ENCODE results near the gene ZGPAT. TPM values are rescaled to one million over a fixed set of nuclear protein-coding genes. Genes with fewer than 3 reads are reported as not detected.
A peak's percentile ranks its signal among the peaks of the same experiment; 100 is the strongest.
"Not testable (repeated sequence)": the region's sequence is repeated elsewhere in the genome, so short reads cannot be mapped to it uniquely, and the experiment has no call there.

Gene ZGPAT, protein sequence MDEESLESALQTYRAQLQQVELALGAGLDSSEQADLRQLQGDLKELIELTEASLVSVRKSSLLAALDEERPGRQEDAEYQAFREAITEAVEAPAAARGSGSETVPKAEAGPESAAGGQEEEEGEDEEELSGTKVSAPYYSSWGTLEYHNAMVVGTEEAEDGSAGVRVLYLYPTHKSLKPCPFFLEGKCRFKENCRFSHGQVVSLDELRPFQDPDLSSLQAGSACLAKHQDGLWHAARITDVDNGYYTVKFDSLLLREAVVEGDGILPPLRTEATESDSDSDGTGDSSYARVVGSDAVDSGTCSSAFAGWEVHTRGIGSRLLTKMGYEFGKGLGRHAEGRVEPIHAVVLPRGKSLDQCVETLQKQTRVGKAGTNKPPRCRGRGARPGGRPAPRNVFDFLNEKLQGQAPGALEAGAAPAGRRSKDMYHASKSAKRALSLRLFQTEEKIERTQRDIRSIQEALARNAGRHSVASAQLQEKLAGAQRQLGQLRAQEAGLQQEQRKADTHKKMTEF
- total RNA-seq: 34.7 TPM

- peak; percentile 91 for DNase-seq (ENCODE audit: low spot score)
These were observed at the start of gene ZGPAT, which contains the start of gene ARFRP1 for GRCh38 chr20:63707558-63708300. TSS of gene ZGPAT (plus strand) at chr20:63708039. CDS start at chr20:63708581, 542 bp downstream. TSS of gene ARFRP1 (minus strand) at chr20:63707976. CDS start at chr20:63707091, 885 bp downstream.

GRCh38 chr20:63658749-63659187, 49.1 kb upstream of the ZGPAT start:
- no peak for DNase-seq (ENCODE audit: low spot score)

DNA sequence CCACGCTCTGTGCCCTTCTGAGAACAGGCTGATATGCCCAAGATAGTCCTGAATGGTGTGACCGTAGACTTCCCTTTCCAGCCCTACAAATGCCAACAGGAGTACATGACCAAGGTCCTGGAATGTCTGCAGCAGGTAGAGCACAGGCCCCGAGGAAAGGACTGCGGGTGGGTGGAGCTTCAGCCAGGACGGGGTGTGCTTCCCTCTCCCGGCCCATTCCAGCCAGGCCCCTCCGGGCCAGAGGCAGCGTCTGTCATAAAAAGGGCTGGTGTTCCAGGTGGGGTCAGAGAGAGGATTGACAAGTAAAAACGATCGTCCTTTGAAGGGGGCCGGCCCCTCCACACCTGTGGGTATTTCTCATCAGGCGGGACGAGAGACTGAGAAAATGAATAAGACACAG, 48.5 kb upstream of the ZGPAT start:
- DNase-seq (ENCODE audit: low spot score): no peak

- DNase-seq (ENCODE audit: low spot score): not testable (repeated sequence)
These were observed 47.7 kb upstream of the ZGPAT start for GRCh38 chr20:63660174-63660573.

GRCh38 chr20:63660622-63661021, 47.2 kb upstream of the ZGPAT start:
- DNase-seq (ENCODE audit: low spot score): no peak

- no peak for DNase-seq (ENCODE audit: low spot score)
These were observed 46.7 kb upstream of the ZGPAT start for GRCh38 chr20:63661108-63661507.

DNA sequence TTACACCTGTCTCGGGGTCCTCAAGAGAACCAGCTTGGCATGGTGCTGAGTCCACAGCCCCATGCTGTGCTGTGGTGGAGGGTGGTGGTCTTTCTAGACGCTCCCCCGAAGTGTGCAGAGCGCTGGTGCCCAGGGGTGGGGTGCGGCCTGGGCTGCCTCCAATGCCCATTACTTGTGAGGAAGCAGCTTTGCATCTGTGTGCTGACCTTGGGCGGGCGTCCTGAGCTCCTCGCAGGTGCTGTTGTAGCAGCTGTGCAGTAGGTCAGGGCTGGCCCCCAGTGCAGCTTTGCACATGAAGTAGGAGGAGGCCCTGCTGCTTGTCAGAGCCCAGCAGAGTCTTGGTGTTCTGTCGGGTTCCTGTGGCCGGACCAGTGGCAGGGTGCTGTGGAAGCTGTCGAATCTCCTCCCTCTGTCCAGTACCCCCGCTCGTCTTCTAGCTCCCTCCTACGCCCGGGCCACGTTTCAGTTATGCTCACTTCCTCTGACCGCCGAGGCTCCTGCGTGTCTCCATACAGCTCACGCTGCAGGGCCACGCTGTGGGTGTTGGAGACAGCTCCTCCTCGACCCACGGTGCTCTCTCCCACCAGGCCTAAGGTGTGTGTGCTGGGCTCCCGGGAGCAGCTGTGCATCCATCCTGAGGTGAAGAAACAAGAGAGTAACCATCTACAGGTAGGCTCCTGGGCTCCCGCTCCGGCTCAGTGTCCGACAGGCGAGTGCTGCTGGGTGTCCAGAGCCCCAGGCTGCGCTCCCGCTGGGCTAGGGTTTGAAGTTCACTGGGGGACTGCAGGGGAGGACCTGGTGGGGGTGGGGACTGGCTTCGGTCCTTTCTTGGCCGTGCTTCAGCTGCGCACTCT, 45.7 kb upstream of the ZGPAT start:
- DNase-seq (ENCODE audit: low spot score): no peak

- no peak for DNase-seq (ENCODE audit: low spot score)
These were observed 45.0 kb upstream of the ZGPAT start for GRCh38 chr20:63662813-63663189.

GRCh38 chr20:63663332-63664066, 44.3 kb upstream of the ZGPAT start:
- no peak for DNase-seq (ENCODE audit: low spot score)

GRCh38 chr20:63664143-63664851, 43.5 kb upstream of the ZGPAT start:
- DNase-seq (ENCODE audit: low spot score): no peak

DNA sequence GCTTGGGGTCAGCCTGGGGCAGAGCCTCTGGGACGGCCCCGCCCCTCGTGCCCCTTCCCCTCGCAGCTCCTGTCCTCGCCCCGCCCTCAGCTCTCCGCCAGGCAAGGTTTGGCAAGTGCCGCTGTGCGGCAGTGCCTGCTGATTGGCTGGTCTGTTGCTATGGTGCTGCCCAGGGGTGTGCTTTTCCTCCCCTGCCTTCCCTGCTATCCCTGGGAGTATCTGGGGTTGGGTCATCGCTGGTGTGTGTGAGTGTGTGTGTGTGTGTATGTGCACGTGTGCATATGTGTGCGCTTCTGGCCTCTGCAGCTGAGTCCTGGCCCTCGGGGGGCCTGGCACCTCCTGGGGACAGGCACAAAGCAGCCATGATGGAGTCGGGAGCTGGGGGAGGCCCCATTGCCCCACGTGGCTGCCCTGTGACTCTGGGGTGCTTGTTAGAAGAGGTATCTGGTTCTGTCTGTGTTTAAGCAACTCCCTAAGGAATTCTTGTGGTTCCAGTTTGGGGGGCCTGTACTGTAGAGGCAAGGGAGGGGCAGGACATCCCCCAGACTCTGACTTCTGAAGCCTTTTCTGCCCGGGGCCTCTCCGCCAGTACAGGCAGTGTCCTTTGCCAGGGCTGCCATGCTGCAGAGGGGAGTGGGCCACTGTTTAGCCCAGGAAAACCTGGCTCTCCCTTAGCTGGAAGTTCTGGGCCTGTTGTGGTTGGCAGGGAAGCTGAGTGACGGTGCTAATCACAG, 42.8 kb upstream of the ZGPAT start:
- DNase-seq (ENCODE audit: low spot score): no peak

GRCh38 chr20:63665708-63666107, 42.1 kb upstream of the ZGPAT start:
- DNase-seq (ENCODE audit: low spot score): no peak

GRCh38 chr20:63667858-63668257, 40.0 kb upstream of the ZGPAT start:
- no peak for DNase-seq (ENCODE audit: low spot score)

DNA sequence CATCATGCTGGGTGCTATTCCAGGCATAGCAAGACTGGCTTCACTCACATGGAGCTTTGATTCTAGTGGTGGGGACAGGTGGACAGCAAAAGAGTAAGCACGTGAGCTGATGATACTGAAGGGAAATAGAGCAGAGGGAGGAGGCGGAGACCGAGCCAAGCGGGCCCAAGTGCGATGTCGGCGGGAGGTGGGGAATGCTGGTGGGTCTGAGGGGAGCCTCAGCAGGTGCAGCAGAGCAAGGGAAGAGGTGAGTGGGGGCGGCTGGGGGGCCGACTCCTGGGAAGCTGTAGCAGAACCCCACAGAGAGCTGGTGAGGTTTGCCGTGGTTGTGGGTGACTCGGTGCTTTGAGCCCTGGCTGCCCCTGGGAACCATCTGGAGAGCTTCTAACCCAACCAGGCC, 39.5 kb upstream of the ZGPAT start:
- DNase-seq (ENCODE audit: low spot score): no peak

GRCh38 chr20:63671695-63672094, 36.1 kb upstream of the ZGPAT start:
- DNase-seq (ENCODE audit: low spot score): not testable (repeated sequence)

DNA sequence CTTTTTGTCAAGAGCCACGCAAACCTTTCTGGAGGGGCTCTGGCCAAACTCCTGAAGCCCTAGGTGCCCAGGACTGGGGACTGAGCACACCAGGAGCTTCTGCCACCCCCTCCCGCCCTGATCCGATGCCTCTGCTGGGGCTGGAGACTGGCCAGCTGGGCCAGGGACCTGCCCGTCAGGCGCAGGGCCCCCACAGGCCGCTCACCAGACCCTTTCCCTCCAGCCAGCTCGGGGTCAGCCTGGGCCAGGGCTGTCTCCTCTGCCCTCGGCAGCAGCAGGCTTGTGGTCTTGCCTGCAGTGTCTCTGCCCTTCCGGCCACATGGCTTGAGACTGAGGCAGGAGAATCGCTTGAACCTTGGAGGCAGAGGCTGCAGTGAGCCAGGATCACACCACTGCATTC, 35.2 kb upstream of the ZGPAT start:
- no peak for DNase-seq (ENCODE audit: low spot score)

DNA sequence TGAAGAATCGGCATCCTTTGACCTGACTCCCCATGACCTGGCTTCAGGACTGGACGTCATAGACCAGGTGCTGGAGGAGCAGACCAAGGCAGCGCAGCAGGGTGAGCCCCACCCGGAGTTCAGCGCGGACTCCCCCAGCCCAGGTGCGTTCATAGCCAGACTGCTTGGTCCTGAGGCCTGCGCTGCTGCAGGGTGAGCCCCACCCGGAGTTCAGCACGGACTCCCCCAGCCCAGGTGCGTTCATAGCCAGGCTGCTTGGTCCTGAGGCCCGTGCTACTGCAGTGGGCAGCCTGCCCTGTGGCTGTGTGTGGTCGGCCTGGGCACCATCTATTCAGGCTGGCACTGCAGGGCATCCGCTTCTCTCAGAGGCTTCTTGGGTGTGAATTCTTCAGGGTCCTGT, 33.9 kb upstream of the ZGPAT start:
- no peak for DNase-seq (ENCODE audit: low spot score)

- no peak for DNase-seq (ENCODE audit: low spot score)
These were observed 32.0 kb upstream of the ZGPAT start for GRCh38 chr20:63675681-63676368.

- no peak for DNase-seq (ENCODE audit: low spot score)
These were observed 29.8 kb upstream of the ZGPAT start for GRCh38 chr20:63678071-63678470.

All from mucosa of gallbladder (tissue), 1 donor.